ENCODE results near the gene CD247. TPM values are rescaled to one million over a fixed set of nuclear protein-coding genes. Genes with fewer than 3 reads are reported as not detected.

CD247 gene
- total and polyA plus RNA-seq, 2 of the 13 experiments (the other 11 are each of a cell fraction or from before 2014, with no cell fraction given), result 0.20 TPM; not detected in 1

GRCh38 chr1:167474191-167474641, 44.1 kb downstream of the CD247 start:
- POLR2A ChIA-PET, result no interaction called here
- no peak for FAIRE-seq
- Histone ChIP-seq H3K79me2 (ENCODE audit: insufficient read depth, low read length) (no peaks in the 10 kb centered on the region), H3K9ac (ENCODE audit: insufficient read depth, low read depth, low read length) (no peak overlapping the region), H2AFZ (ENCODE audit: low read length) (no peak overlapping the region), H4K20me1 (ENCODE audit: insufficient read depth, low read length) (no peaks in the 10 kb centered on the region), H3K27ac (ENCODE audit: extremely low read length, insufficient read depth, low read length) (no peak overlapping the region), H3K4me2 (ENCODE audit: low read depth, low read length) (no peak overlapping the region), H3K4me3 (replicated peaks in 1 of 3; ENCODE audit: insufficient read depth in 1 of 3, low read depth in 2 of 3, low read length in 3 of 3) (no peak overlapping the region), H3K36me3 (replicated peaks in 1 of 2; ENCODE audit: control insufficient read depth in 1 of 2, insufficient read depth in 2 of 2, low read length in 2 of 2) (no peaks in the 10 kb centered on the region), H3K27me3 (ENCODE audit: control insufficient read depth in 1 of 2, insufficient read depth in 2 of 2, low read length in 2 of 2) (peaks cover 1 to 24% of the 10 kb centered on the region in 2 experiments; a peak in 3 of 5 replicates), H3K9me3 (ENCODE audit: low read length) (no peaks in the 10 kb centered on the region), H3K4me1 (ENCODE audit: insufficient read depth, low read length) (no peaks in the 10 kb centered on the region)
- no peak for ATAC-seq
- in situ Hi-C loops (cut with HindIII; ENCODE audit: extremely low pct_ligation_motif_present, low pct_unique_long_range_greater_than_20kb) (no loop called here), intact Hi-C loops (cut with micrococcal nuclease; ENCODE audit: unreplicated experiment) (no loop called here)
- DNase-seq (ENCODE audit: low spot score), result no peak
- CTCF ChIA-PET (ENCODE audit: low intra/inter-chr PET ratio, low total read pairs), result no interaction called here
- 47% methylated on average over 5 of the region's 5 CpGs for WGBS (ENCODE audit: low lambda C conversion rate)
- no TSS peak for BruUV-seq (replicated peaks)
- TF ChIP-seq KDM1A (CRISPR knock-in tag; IDR thresholded peaks at IDR 0.05), result no peak

DNA sequence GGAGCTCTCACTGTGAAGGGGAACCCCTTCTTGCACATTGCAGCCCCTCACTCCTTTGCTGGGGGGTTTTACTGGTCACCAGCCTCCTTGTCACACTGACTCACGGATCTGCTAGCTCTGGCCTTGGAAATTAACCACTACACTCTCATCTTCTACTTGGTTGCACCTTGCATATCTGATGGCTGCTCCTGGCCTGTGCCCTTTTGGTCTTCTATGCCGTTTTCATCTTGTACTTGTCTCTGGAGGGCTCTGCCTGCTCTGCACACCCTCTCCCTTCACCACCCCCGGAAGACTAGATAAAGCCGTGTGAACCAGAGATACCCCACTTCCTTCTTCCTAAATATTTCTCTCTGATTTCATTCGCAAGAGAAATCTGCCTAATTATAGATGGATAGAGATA, 44.6 kb downstream of the CD247 start:
- no peak for FAIRE-seq

More for the DNA sequence above, 44.6 kb downstream of the CD247 start:
- Histone ChIP-seq H3K4me2 (ENCODE audit: low read depth, low read length) (no peak overlapping the region), H3K27ac (ENCODE audit: extremely low read length, insufficient read depth, low read length) (no peak overlapping the region), H2AFZ (ENCODE audit: low read length) (no peak overlapping the region), H3K36me3 (replicated peaks in 1 of 2; ENCODE audit: control insufficient read depth in 1 of 2, insufficient read depth in 2 of 2, low read length in 2 of 2) (no peaks in the 10 kb centered on the region), H4K20me1 (ENCODE audit: insufficient read depth, low read length) (no peaks in the 10 kb centered on the region), H3K27me3 (ENCODE audit: control insufficient read depth in 1 of 2, insufficient read depth in 2 of 2, low read length in 2 of 2) (peaks cover 1 to 21% of the 10 kb centered on the region in 2 experiments; a peak in 2 of 5 replicates), H3K9ac (ENCODE audit: insufficient read depth, low read depth, low read length) (no peak overlapping the region), H3K4me1 (ENCODE audit: insufficient read depth, low read length) (no peaks in the 10 kb centered on the region), H3K4me3 (replicated peaks in 1 of 3; ENCODE audit: insufficient read depth in 1 of 3, low read depth in 2 of 3, low read length in 3 of 3) (no peak overlapping the region), H3K79me2 (ENCODE audit: insufficient read depth, low read length) (no peaks in the 10 kb centered on the region), H3K9me3 (ENCODE audit: low read length) (no peaks in the 10 kb centered on the region)
- ATAC-seq (no peak), DNase-seq (ENCODE audit: low spot score) (no peak)
- no peak for TF ChIP-seq ZKSCAN8 (CRISPR knock-in tag; IDR thresholded peaks at IDR 0.05; ENCODE audit: borderline replicate concordance)
- TF ChIP-seq ZNF543 (CRISPR knock-in tag; IDR thresholded peaks at IDR 0.05), result no peak
- no peak for TF ChIP-seq ZNF773 (CRISPR knock-in tag; IDR thresholded peaks at IDR 0.05; ENCODE audit: borderline replicate concordance)
- TF ChIP-seq SNAPC2 (CRISPR knock-in tag; IDR thresholded peaks at IDR 0.05), result no peak
- no peak for TF ChIP-seq ZFAT (CRISPR knock-in tag; conservative IDR thresholded peaks at IDR 0.05)
- no peak for TF ChIP-seq NFRKB (IDR thresholded peaks at IDR 0.05)
- TF ChIP-seq TMF1 (CRISPR knock-in tag; IDR thresholded peaks at IDR 0.05; ENCODE audit: low read depth), result no peak
- no peak for TF ChIP-seq MAZ (IDR thresholded peaks at IDR 0.05; ENCODE audit: borderline replicate concordance, low read depth, low read length)
- TF ChIP-seq MAZ (CRISPR knock-in tag; IDR thresholded peaks at IDR 0.05; ENCODE audit: low read depth), result no peak
- TF ChIP-seq, protein P1, sequence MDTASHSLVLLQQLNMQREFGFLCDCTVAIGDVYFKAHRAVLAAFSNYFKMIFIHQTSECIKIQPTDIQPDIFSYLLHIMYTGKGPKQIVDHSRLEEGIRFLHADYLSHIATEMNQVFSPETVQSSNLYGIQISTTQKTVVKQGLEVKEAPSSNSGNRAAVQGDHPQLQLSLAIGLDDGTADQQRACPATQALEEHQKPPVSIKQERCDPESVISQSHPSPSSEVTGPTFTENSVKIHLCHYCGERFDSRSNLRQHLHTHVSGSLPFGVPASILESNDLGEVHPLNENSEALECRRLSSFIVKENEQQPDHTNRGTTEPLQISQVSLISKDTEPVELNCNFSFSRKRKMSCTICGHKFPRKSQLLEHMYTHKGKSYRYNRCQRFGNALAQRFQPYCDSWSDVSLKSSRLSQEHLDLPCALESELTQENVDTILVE (CRISPR knock-in tag; IDR thresholded peaks at IDR 0.05), result no peak
- in situ Hi-C loops (cut with HindIII; ENCODE audit: extremely low pct_ligation_motif_present, low pct_unique_long_range_greater_than_20kb) (no loop called here), intact Hi-C loops (cut with micrococcal nuclease; ENCODE audit: unreplicated experiment) (no loop called here)
- no TSS peak for BruUV-seq (replicated peaks)
- ChIA-PET POLR2A (no interaction called here), CTCF (ENCODE audit: low intra/inter-chr PET ratio, low total read pairs) (no interaction called here)
- WGBS (ENCODE audit: low lambda C conversion rate), result 41% methylated on average over 5 of the region's 5 CpGs
